IPS-18a (cell line): ENCODE results near the gene ZNF20.
"Not testable (repeated sequence)": the region's sequence is repeated elsewhere in the genome, so short reads cannot be mapped to it uniquely, and the experiment has no call there.

Source experiments
- H3K27ac ChIP-seq: one replicate; pipeline ENCODE4 v1.5.1; 2013; ENCODE audit warnings: low read length
- H3K27me3 ChIP-seq: one replicate; pipeline ENCODE4 v1.6.1; 2013; ENCODE audit warnings: mild to moderate bottlenecking, low read length; ENCODE audit not compliant: control insufficient read depth, insufficient read depth
- H3K36me3 ChIP-seq: one replicate; pipeline ENCODE4 v1.6.1; 2013; ENCODE audit warnings: low read depth, low read length; ENCODE audit not compliant: control insufficient read depth
- H3K4me1 ChIP-seq: one replicate; pipeline ENCODE4 v1.6.1; 2013; ENCODE audit warnings: low read depth, low read length; ENCODE audit not compliant: control insufficient read depth
- H3K4me3 ChIP-seq: one replicate; pipeline ENCODE4 v1.5.1; 2013; ENCODE audit warnings: low read length
- H3K9ac ChIP-seq: one replicate; pipeline ENCODE4 v1.6.1; 2013; ENCODE audit warnings: mild to moderate bottlenecking, low read length, moderate library complexity
- H3K9me3 ChIP-seq: one replicate; pipeline ENCODE4 v1.6.1; 2013; ENCODE audit warnings: low read depth, low read length; ENCODE audit not compliant: control insufficient read depth

The ZNF20 gene

DNA sequence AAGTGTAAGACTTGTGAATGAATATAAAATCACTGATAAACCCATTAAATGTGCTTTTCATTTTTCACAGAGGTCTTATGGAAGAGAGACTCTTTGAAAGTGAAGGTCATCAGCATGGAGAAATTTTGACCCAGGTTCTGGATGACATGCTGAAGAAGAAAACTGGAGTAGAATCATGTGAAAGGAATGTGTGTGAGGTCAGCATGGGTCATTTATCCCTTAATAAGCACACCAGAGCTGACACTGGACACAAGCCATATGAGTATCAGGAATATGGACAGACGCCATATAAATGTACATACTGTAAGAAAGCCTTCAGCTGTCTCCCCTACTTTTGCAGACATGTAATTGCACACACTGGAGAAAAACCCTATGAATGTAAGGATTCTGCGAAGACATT lies 29.0 kb downstream of the ZNF20 start:
- no peak overlapping the region for H3K27ac ChIP-seq
- no peak overlapping the region for H3K4me3 ChIP-seq
- H3K4me1 ChIP-seq = no peaks in the 10 kb centered on the region
- no peak overlapping the region for H3K9ac ChIP-seq
- H3K9me3 ChIP-seq = peaks cover 45% of the 10 kb centered on the region
- H3K27me3 ChIP-seq = no peaks in the 10 kb centered on the region
- H3K36me3 ChIP-seq = peaks cover 45% of the 10 kb centered on the region

- not testable (repeated sequence) for H3K9me3 ChIP-seq, H3K4me1 ChIP-seq, H3K4me3 ChIP-seq, H3K27me3 ChIP-seq, H3K36me3 ChIP-seq, H3K27ac ChIP-seq, H3K9ac ChIP-seq
These were observed 36.2 kb downstream of the ZNF20 start for GRCh38 chr19:12103909-12104308.

- peaks cover 2% of the 10 kb centered on the region for H3K4me1 ChIP-seq
- H3K27me3 ChIP-seq = no peaks in the 10 kb centered on the region
- peaks cover 8% of the 10 kb centered on the region for H3K9me3 ChIP-seq
- H3K9ac ChIP-seq = no peak overlapping the region
- peaks cover 18% of the 10 kb centered on the region for H3K36me3 ChIP-seq
- H3K4me3 ChIP-seq = no peak overlapping the region
- H3K27ac ChIP-seq = no peak overlapping the region
These were observed 42.1 kb downstream of the ZNF20 start for GRCh38 chr19:12098040-12098439.

- H3K36me3 ChIP-seq = peaks cover 18% of the 10 kb centered on the region
- peaks cover 8% of the 10 kb centered on the region for H3K9me3 ChIP-seq
- no peaks in the 10 kb centered on the region for H3K27me3 ChIP-seq
- H3K4me1 ChIP-seq = peaks cover 4% of the 10 kb centered on the region
- no peak overlapping the region for H3K4me3 ChIP-seq
- no peak overlapping the region for H3K27ac ChIP-seq
- H3K9ac ChIP-seq = no peak overlapping the region
These were observed 44.9 kb downstream of the ZNF20 start for GRCh38 chr19:12095111-12095790.

- no peak overlapping the region for H3K27ac ChIP-seq
- H3K4me1 ChIP-seq = peaks cover 4% of the 10 kb centered on the region
- no peaks in the 10 kb centered on the region for H3K27me3 ChIP-seq
- H3K9ac ChIP-seq = no peak overlapping the region
- peaks cover 8% of the 10 kb centered on the region for H3K9me3 ChIP-seq
- peaks cover 18% of the 10 kb centered on the region for H3K36me3 ChIP-seq
- no peak overlapping the region for H3K4me3 ChIP-seq
These were observed 46.4 kb downstream of the ZNF20 start for GRCh38 chr19:12093777-12094176.

DNA sequence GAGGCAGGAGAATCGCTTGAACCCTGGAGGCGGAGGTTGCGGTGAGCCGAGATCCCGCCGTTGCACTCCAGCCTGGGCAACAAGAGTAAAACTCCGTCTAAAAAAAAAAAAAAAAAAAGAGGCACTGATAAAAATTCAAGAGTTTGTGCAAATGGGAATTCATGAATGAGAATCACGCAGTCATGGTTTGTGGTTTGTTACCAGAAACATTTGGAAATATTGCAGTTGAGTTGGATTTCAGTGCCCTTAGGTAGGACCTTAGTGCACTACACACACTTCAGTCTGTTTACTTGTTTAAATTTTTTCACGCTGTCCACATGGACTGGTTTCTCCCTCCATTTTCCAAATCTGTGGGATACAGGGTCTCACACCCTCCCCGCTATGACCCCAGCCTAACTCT lies 47.2 kb downstream of the ZNF20 start:
- H3K4me3 ChIP-seq = peak overlapping the region; percentile 90
- peaks cover 15% of the 10 kb centered on the region for H3K36me3 ChIP-seq
- peaks cover 4% of the 10 kb centered on the region for H3K4me1 ChIP-seq
- H3K9me3 ChIP-seq = peaks cover 5% of the 10 kb centered on the region
- no peak overlapping the region for H3K27ac ChIP-seq
- peak overlapping the region; percentile 92 for H3K9ac ChIP-seq
- no peaks in the 10 kb centered on the region for H3K27me3 ChIP-seq

DNA sequence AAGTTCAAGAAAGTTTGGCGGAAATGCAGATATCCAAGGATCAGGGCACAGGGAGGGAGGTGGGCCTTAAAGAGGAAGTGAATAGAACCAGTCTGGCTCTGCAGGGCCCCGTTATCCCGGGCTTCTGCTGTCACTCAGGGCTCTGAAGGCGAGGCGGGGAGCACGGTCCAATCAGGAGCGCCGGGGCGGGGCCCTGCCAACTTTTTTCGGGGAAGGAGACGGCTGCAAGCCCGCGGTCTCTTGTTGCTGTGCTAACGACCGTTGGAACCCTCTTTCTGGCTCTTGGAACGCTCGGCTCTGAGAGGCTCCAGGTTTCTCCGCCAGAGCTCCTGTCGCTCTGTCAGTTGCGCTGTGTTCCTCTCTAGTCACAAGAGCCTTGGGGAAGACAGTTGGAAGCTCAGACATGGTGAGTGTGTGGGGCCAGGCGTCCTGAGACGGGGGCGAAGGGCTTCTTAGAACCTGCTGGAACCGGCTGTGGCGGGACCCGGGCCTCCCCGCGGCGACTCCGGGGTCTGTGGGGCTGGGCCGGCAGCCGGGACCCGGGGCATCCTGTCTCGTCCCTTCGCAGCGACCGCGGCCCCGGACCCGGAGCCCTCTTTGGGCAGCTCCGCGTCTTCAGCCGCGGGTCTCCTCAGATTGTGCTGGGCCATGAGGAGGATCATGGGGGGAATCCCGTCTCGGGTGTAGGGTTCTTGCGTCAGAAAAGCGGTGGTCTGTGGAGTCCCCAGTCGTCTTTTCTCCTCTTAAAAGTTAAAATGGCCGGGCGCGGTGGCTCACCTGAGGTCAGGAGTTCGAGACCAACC lies 47.9 kb downstream of the ZNF20 start:
- H3K27me3 ChIP-seq = no peaks in the 10 kb centered on the region
- H3K9me3 ChIP-seq = peaks cover under 1% of the 10 kb centered on the region
- peak overlapping the region; percentile 90 for H3K4me3 ChIP-seq
- peak overlapping the region; percentile 92 for H3K9ac ChIP-seq
- peaks cover 11% of the 10 kb centered on the region for H3K36me3 ChIP-seq
- peak overlapping the region; percentile 90 for H3K27ac ChIP-seq
- H3K4me1 ChIP-seq = peaks cover 4% of the 10 kb centered on the region

GRCh38 chr19:12090807-12091206 lies 49.3 kb downstream of the ZNF20 start:
- H3K4me1 ChIP-seq = peaks cover 4% of the 10 kb centered on the region
- peaks cover 5% of the 10 kb centered on the region for H3K36me3 ChIP-seq
- no peak overlapping the region for H3K9ac ChIP-seq
- no peaks in the 10 kb centered on the region for H3K27me3 ChIP-seq
- no peak overlapping the region for H3K4me3 ChIP-seq
- H3K27ac ChIP-seq = no peak overlapping the region
- H3K9me3 ChIP-seq = no peaks in the 10 kb centered on the region

DNA sequence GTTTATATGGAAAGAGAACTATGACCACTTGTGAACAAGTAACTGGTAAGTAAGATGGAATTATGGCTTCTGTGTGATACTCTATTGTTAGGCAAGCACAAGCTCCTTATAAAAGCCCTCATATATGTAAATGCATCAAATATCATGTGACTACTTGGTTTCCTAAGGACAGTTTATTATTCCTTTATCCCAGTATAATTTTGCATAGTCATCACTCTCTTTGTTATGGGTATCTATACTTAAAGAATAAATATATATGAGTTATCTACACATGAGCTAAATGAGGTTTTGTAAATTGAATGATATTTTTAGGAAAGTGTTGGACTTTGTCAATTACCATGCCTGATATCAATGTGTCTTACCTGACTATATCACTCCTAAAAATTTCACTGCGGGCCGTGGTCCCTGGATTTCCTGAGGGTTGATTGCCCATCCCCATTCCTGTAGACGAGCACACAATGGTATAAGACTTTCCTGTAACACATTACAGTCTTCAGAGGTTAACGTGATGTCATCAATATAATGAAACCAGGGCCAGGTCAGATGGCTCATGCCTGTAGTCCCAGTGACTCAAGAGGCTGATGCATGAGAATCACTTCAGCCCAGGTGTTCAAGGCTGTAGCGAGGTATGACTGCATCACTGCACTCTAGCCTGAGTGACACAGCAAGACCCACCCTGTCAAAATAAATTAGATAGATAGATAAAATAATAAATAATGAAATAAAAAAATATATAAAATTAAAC lies 54.9 kb downstream of the ZNF20 start:
- no peak overlapping the region for H3K4me3 ChIP-seq
- no peak overlapping the region for H3K9ac ChIP-seq
- H3K36me3 ChIP-seq = no peaks in the 10 kb centered on the region
- peaks cover 7% of the 10 kb centered on the region for H3K9me3 ChIP-seq
- H3K27me3 ChIP-seq = no peaks in the 10 kb centered on the region
- no peaks in the 10 kb centered on the region for H3K4me1 ChIP-seq
- no peak overlapping the region for H3K27ac ChIP-seq

DNA sequence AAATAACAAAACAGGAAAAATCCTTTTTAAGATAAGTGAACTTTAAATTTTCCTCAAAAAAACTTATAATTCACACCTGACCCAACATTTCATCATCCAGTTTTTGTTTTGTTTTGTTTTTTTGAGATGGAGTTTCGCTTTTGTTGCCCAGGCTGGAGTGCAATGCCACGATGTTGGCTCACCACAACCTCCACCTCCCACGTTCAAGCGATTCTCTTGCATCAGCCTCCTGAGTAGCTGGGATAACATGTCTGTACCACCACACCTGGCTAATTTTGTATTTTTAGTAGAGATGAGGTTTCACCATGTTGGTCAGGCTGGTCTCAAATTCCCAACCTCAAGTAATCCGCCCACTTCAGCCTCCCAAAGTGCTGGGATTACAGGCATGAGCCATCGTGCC lies 56.8 kb downstream of the ZNF20 start:
- H3K27ac ChIP-seq, H3K4me3 ChIP-seq, H3K36me3 ChIP-seq, H3K4me1 ChIP-seq, H3K9ac ChIP-seq, H3K27me3 ChIP-seq: not testable (repeated sequence)
- H3K9me3 ChIP-seq = peaks cover 19% of the 10 kb centered on the region
